Measurements from ENCODE around the gene AP3S2.
"Not testable (repeated sequence)": the region's sequence is repeated elsewhere in the genome, so short reads cannot be mapped to it uniquely, and the experiment has no call there.

The AP3S2 gene

GRCh38 chr15:89863918-89864317 is 29.9 kb downstream of the AP3S2 start:
- DNase-seq = no peak

DNA sequence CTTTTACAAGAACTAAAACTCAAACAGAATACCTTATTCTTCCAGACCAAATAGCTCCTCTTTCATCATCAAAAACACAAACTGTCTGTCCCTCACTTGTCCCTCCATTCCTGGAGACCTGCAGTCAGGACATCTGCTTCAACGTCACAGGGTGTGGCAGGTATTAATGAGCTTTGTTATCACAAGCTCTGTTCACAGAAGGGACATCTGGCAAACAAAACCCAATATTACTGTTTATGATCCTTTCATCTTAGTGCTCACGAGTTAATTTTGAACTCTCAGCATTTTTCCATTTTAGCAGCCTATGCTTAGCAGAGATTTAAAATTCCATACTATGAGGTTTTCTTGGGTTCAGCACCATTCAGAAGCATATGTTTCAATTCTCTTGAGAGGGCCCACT is 32.9 kb downstream of the AP3S2 start:
- DNase-seq = no peak

DNA sequence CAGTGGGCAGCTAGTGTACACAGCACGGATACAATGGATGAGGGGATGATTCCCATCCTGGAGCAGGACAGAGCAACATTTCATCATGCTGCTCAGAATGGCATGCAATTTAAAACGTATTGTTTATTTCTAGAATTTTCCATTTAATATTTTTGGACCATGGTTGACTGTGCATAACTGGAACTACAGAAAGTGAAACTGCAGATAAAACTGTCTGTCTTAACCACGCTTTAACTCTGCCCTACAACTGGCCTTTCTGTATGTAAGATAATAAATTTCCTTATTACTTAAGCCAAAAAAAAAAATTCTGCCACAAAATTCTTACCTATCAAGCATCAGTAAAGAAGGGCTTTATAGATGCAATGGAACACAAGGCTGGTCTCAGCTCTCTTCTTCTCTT is 33.4 kb downstream of the AP3S2 start:
- DNase-seq = no peak

DNA sequence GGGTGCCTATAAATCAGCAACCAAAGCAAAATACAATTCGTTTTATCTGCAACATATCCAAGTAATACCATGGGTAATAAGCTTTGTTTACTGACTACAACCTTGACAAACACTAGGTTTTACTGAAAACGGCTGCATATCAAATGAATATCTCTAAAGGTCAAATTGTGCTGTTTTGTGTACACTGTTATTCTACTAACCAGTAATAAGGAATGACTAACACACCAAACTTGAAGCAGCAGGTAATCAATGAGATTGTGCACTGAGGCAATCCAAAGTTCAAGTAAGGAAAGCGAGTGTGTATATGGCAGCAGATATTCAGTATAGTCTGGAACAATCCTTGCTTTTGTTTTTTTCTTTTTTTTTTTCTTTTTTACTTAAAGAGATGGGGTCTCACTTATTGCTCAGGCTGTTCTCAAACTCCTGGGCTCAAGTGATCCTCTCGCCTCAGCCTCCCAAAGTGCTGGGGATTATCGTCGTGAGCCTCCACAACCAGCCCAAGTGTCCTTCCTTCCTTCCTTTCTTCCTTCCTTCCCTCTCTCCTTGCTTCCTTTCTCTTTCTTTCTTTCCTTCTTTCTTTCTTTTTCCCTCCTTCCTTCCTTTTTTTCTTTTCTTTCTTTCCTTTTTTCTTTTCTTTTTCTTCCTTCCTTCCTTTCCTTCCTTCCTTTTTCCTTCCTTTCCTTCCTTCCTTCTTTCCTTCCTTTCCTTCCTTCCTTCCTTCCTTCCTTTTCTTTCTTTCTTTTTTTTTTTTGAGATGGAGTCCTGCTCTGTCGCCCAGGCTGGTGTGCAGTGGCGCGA is 34.9 kb downstream of the AP3S2 start:
- DNase-seq = no peak

- DNase-seq = no peak
Measured at GRCh38 chr15:89857673-89858072, 36.1 kb downstream of the AP3S2 start.

GRCh38 chr15:89855948-89856347 is 37.8 kb downstream of the AP3S2 start:
- DNase-seq = no peak

- not testable (repeated sequence) for DNase-seq
Measured at GRCh38 chr15:89854863-89855262, 38.9 kb downstream of the AP3S2 start.

DNA sequence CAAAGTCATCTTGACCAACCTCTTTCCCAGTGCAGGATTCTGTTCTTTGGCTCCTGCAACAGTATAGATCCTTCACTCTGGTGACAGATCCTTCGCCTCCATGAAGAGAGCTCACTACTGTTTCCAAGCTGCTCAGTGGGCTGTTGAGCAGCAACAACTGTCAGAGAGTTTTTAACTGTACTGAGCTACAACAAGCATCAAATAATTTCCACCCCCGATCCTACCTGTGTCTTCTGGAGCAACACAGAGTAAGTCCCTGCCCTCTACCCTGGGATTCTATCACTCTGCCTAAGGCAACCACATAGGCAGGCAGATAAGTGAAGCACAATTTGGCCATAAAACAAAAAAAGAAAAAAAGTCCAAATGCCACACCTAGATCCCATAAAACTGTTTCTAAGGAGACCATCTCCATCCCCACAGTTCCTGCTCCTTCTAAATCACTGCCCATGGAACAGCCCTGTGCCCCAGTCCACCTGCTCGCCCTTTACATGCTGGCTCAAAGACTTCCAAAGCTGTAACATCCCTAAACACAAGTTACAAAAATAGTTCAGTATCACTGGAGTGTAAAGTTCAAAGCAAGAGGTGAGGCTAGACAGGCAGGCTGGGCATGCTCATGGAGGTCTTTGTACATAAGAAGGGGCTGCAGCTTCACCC is 41.3 kb downstream of the AP3S2 start:
- DNase-seq = no peak

DNA sequence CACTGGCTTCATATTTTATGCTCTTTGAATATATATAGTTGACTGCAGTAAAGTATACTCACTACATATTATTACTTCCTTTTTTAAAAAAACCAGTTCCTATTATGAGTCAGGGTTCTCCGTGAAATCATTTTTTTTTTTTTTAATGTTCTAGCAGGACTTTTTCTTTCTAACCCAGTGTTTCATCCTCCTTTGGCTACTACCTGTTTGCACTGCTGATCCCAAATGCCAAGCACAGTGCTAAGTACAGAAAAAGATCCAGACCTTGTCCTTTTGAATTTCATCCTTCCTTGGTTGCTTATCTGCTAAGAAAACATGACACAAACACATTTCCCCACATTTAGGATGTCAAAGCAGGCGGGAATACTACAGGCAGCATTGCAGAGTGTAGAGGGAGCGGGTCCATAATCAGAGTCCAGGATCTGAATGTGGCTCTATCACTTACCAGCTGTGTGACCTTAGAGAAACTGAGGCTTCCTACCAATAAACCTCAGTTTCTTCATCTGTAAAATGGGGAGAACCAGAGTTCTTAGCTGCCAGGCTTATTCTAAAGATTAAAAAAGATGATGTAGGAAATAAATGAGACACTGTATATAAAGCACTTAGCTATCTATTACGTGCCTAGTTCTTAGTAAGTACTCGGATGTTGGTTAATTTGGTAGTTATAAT is 42.0 kb downstream of the AP3S2 start:
- DNase-seq = no peak

- no peak for DNase-seq
Measured at GRCh38 chr15:89848970-89849292, 44.9 kb downstream of the AP3S2 start.

DNA sequence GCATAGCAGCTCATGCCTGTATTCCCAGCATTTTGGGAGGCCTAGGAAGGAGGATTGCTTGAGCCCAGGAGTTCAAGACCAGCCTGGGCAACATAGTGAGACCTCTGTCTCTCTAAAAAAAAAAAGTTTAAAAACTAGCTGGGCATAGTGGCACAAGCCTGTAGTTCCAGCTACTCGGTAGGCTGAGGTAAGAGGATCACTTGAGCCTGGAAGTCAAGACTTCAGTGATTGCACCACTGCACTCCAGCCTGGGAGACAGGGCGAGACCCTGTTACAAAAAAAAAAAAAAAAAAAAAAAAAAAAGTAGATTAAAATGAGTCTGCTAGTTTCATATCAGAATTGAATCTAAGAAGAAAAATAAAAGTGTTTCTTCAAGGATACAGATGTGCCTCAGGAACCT is 46.7 kb downstream of the AP3S2 start:
- no peak for DNase-seq

- DNase-seq = no peak
Measured at GRCh38 chr15:89845305-89845893, 48.4 kb downstream of the AP3S2 start.

DNA sequence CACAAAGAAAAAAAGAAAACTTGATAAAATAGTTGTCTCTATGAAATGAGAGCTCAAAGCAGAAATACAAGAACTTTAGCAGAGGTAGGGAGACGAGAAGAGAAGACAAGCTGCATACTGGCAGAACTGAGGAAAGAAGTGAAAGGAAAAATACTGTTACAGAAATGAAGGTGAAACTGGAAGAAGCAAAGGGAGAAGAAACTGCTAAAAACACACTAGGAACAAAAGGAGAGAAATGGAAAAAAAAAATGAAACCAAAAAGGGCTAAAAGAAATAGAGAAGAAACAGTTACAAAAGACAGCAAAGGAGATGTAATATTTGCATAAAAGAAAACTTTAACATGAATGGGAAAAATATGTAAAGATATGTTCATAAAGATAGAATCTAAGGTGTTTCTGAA is 51.8 kb downstream of the AP3S2 start:
- DNase-seq = no peak

DNA sequence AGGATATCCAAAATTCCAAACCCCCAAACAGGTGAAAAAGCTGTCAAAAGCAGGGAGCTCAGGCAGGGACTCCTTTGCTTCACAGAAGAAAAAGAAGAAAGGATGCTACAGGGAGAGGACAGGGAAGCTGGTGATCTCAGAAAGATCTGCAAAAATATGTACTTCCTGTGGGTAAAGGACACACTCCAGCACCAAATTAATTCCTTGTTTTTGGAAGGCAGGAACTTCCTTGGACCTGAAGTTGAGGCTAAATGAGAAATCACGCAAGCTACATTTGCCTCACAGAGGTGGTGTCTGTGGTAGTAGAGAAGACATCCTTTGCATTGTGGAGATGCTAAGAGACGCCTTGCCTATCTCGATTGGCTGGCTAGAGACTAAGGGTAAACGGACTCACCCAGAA is 52.5 kb downstream of the AP3S2 start:
- DNase-seq = no peak

GRCh38 chr15:89839167-89839810 is 54.5 kb downstream of the AP3S2 start:
- DNase-seq = no peak

DNA sequence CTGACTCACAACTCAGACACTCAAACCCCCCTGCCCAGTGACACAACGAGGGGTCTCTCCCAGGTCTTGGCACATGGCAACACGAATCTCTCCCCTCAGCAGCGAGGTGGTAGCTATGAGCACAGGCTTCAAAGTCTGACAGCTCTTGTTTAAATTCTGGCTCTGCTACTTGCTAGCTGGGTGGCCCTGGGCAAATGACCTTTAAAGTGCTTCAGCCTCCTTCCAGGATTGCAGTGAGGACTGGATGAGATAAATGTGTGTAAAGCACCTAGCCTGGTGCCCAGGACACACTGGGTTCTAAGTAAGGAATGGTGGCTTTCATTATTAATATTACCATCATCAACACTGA is 56.0 kb downstream of the AP3S2 start:
- DNase-seq = no peak

- DNase-seq = no peak
Measured at GRCh38 chr15:89837134-89837829, 56.5 kb downstream of the AP3S2 start.

DNA sequence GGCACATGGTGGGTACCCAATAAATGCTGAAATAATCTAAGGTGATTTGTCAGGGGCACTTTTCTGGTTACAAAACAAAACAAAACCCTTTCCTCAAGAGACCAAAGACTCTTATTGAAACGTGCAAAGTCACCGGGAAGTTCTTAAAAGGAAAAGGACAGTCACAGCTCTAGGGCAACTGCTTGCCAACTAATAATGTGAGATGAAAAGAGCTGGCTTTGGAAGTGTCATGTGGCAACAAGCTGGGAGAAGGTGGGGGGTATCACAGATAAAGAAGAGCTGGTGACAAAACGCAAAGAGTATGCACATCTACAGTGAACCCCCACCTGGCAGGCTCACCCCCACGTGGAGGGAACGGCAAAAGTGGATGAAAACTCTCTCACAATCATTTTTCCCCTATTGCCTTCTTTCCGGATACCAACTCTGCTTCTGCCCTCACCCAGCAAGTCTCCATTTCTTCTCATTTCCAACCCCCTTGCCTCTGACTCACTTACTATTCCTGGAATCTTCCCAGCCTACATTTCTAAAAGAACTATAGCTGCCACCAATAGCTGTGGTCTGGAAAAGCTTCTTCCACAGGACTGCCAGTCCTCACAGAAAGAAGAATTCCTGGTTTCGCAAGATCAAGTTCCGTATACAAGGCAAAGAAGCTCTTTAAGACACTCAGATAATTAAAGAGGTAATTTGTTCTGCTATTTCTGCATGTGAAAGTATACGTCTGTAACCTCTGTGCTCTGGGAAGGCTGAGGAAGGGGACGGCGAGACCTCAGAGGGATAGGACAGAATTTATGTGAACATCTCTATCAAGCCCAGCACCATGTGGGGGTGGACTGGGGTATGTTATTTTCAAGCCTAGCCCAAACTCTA is 57.3 kb downstream of the AP3S2 start:
- no peak for DNase-seq

DNA sequence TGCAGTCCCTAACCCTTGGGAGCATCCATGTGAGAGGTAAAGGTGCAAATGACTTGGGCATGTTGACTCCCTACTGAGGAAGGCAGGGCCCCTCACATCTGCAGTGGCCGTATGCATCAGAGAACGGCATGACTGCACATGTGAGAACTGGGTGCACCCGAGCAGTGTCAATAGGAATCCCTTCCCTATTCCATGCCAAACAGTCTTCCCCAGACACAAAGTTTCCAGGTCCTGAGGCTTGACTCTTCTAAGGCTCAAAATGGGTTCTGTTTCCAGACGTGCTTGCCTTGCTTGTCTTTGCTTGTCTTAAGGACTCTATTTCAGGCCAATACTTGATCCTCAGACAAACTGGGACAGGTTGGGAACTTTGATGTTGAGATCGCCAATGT is 58.6 kb downstream of the AP3S2 start:
- no peak for DNase-seq

- DNase-seq = not testable (repeated sequence)
Measured at GRCh38 chr15:89834465-89835175, 59.2 kb downstream of the AP3S2 start.

- DNase-seq = no peak
Measured at GRCh38 chr15:89833966-89834365, 59.8 kb downstream of the AP3S2 start.

Data from stimulated activated CD4-positive, alpha-beta T cell treated with anti-CD3 and anti-CD28 coated beads, Interleukin-4, amount 100 ng/mL, for 24 hours (primary cell).